HEK293 (cell line): ENCODE results near the gene HSD17B12.
A peak's percentile ranks its signal among the peaks of the same experiment; 100 is the strongest.

Experiments used
- BCL11B ChIP-seq: fragments of 450-650 bp; formaldehyde crosslinking; IDR thresholded peaks from 2 replicates; pipeline ENCODE4 v1.5.1; 2016; ENCODE audit warnings: low read depth, missing biosample characterization, missing genetic modification characterization
- GLI2 ChIP-seq: fragments of 450-650 bp; formaldehyde crosslinking; IDR thresholded peaks from 2 replicates; pipeline ENCODE4; 2017; ENCODE audit warnings: missing biosample characterization, missing genetic modification characterization, low read depth, borderline replicate concordance
- GLI4 ChIP-seq: fragments of 450-650 bp; formaldehyde crosslinking; IDR thresholded peaks from 2 replicates; pipeline ENCODE4 v1.5.1; 2016; ENCODE audit warnings: missing biosample characterization, missing genetic modification characterization
- HOXA7 ChIP-seq: sonication (generic); formaldehyde crosslinking; IDR thresholded peaks from 2 replicates; pipeline ENCODE4 v1.8.1; 2022; ENCODE audit warnings: missing genetic modification reagents, borderline replicate concordance
- HOXD13 ChIP-seq: sonication (generic); formaldehyde crosslinking; IDR thresholded peaks from 2 replicates; pipeline ENCODE4 v1.8.0; 2022; ENCODE audit warnings: missing genetic modification reagents, borderline replicate concordance
- KLF7 ChIP-seq: fragments of 450-650 bp; formaldehyde crosslinking; IDR thresholded peaks from 2 replicates; pipeline ENCODE4 v1.5.1; 2016; ENCODE audit warnings: missing biosample characterization, missing genetic modification characterization, borderline replicate concordance
- KLF9 ChIP-seq: fragments of 450-650 bp; formaldehyde crosslinking; IDR thresholded peaks from 2 replicates; pipeline ENCODE4 v1.5.1; 2016; ENCODE audit warnings: missing biosample characterization, missing genetic modification characterization, low read depth
- OVOL3 ChIP-seq: fragments of 450-650 bp; formaldehyde crosslinking; IDR thresholded peaks from 2 replicates; pipeline ENCODE4 v1.5.1; 2016; ENCODE audit warnings: missing biosample characterization, missing genetic modification characterization
- PRDM4 ChIP-seq: fragments of 450-650 bp; formaldehyde crosslinking; IDR thresholded peaks from 2 replicates; pipeline ENCODE4 v1.5.1; 2017; ENCODE audit warnings: missing biosample characterization, missing genetic modification characterization
- PRDM6 ChIP-seq: fragments of 450-650 bp; formaldehyde crosslinking; IDR thresholded peaks from 2 replicates; pipeline ENCODE4 v1.5.1; 2017; ENCODE audit warnings: missing biosample characterization, missing genetic modification characterization
- SCRT1 ChIP-seq: fragments of 450-650 bp; formaldehyde crosslinking; IDR thresholded peaks from 2 replicates; pipeline ENCODE4 v1.5.1; 2016; ENCODE audit warnings: missing biosample characterization, missing genetic modification characterization, borderline replicate concordance
- SETDB1 ChIP-seq: IDR thresholded peaks from one replicate; pipeline ENCODE4 v1.6.1; 2017; ENCODE audit warnings: mild to moderate bottlenecking, low read length, moderate library complexity, mixed read lengths; ENCODE audit not compliant: insufficient read length
- ZBTB20 ChIP-seq: fragments of 450-650 bp; formaldehyde crosslinking; IDR thresholded peaks from 2 replicates; pipeline ENCODE4 v1.5.1; 2016; ENCODE audit warnings: missing biosample characterization, missing genetic modification characterization
- ZBTB48 ChIP-seq: fragments of 450-650 bp; formaldehyde crosslinking; IDR thresholded peaks from 2 replicates; pipeline ENCODE4 v1.5.1; 2016; ENCODE audit warnings: missing biosample characterization, missing genetic modification characterization
- ZBTB7A ChIP-seq: fragments of 450-650 bp; formaldehyde crosslinking; IDR thresholded peaks from 2 replicates; pipeline ENCODE4 v1.5.1; 2016; ENCODE audit warnings: low read depth, missing biosample characterization, missing genetic modification characterization
- ZBTB8A ChIP-seq: fragments of 450-650 bp; formaldehyde crosslinking; IDR thresholded peaks from 2 replicates; pipeline ENCODE4 v1.5.1; 2016; ENCODE audit warnings: missing biosample characterization, missing genetic modification characterization
- ZEB2 ChIP-seq: fragments of 450-650 bp; formaldehyde crosslinking; IDR thresholded peaks from 2 replicates; pipeline ENCODE4 v1.5.1; 2016; ENCODE audit warnings: missing biosample characterization, missing genetic modification characterization
- ZFP37 ChIP-seq: fragments of 450-650 bp; formaldehyde crosslinking; IDR thresholded peaks from 2 replicates; pipeline ENCODE4 v1.5.1; 2016; ENCODE audit warnings: missing biosample characterization, missing genetic modification characterization
- ZFP41 ChIP-seq: fragments of 450-650 bp; formaldehyde crosslinking; IDR thresholded peaks from 2 replicates; pipeline ENCODE4 v1.5.1; 2016; ENCODE audit warnings: missing biosample characterization, missing genetic modification characterization, borderline replicate concordance
- ZIC2 ChIP-seq: fragments of 450-650 bp; formaldehyde crosslinking; IDR thresholded peaks from 2 replicates; pipeline ENCODE4 v1.5.1; 2016; ENCODE audit warnings: missing biosample characterization, missing genetic modification characterization
- ZNF112 ChIP-seq: fragments of 450-650 bp; formaldehyde crosslinking; IDR thresholded peaks from 2 replicates; pipeline ENCODE4 v1.5.0; 2017; ENCODE audit warnings: missing biosample characterization, missing genetic modification characterization
- ZNF223 ChIP-seq: fragments of 450-650 bp; formaldehyde crosslinking; IDR thresholded peaks from 2 replicates; pipeline ENCODE4 v1.5.1; 2016; ENCODE audit warnings: missing biosample characterization, missing genetic modification characterization
- ZNF488 ChIP-seq: fragments of 450-650 bp; formaldehyde crosslinking; IDR thresholded peaks from 2 replicates; pipeline ENCODE4 v1.5.1; 2016; ENCODE audit warnings: missing biosample characterization, missing genetic modification characterization
- ZNF558 ChIP-seq: fragments of 450-650 bp; formaldehyde crosslinking; IDR thresholded peaks from 2 replicates; pipeline ENCODE4 v1.5.1; 2016; ENCODE audit warnings: missing biosample characterization, missing genetic modification characterization
- ZNF560 ChIP-seq: fragments of 450-650 bp; formaldehyde crosslinking; IDR thresholded peaks from 2 replicates; pipeline ENCODE4 v1.5.1; 2017; ENCODE audit warnings: missing biosample characterization, missing genetic modification characterization, borderline replicate concordance
- ZNF561 ChIP-seq: fragments of 450-650 bp; IDR thresholded peaks from 2 replicates; pipeline ENCODE4 v1.5.1; 2018; ENCODE audit warnings: missing biosample characterization, missing genetic modification characterization, borderline replicate concordance
- ZNF571 ChIP-seq: fragments of 450-650 bp; formaldehyde crosslinking; IDR thresholded peaks from 2 replicates; pipeline ENCODE4 v1.5.0; 2017; ENCODE audit warnings: missing biosample characterization, missing genetic modification characterization
- ZNF585B ChIP-seq: fragments of 450-650 bp; formaldehyde crosslinking; IDR thresholded peaks from 2 replicates; pipeline ENCODE4 v1.5.1; 2016; ENCODE audit warnings: missing biosample characterization, missing genetic modification characterization
- ZNF610 ChIP-seq: fragments of 450-650 bp; formaldehyde crosslinking; IDR thresholded peaks from 2 replicates; pipeline ENCODE4 v1.5.1; 2016; ENCODE audit warnings: missing biosample characterization, missing genetic modification characterization, borderline replicate concordance
- ZNF623 ChIP-seq: fragments of 450-650 bp; formaldehyde crosslinking; IDR thresholded peaks from 2 replicates; pipeline ENCODE4 v1.5.1; 2016; ENCODE audit warnings: missing biosample characterization, missing genetic modification characterization
- ZNF660 ChIP-seq: fragments of 450-650 bp; IDR thresholded peaks from 2 replicates; pipeline ENCODE4 v1.5.1; 2018; ENCODE audit warnings: missing biosample characterization, mild to moderate bottlenecking, missing genetic modification characterization
- ZNF704 ChIP-seq: fragments of 450-650 bp; formaldehyde crosslinking; IDR thresholded peaks from 2 replicates; pipeline ENCODE4 v1.5.1; 2016; ENCODE audit warnings: missing biosample characterization, missing genetic modification characterization
- ZNF777 ChIP-seq: fragments of 450-650 bp; formaldehyde crosslinking; IDR thresholded peaks from 2 replicates; pipeline ENCODE4 v1.5.1; 2017; ENCODE audit warnings: missing biosample characterization, missing genetic modification characterization, borderline replicate concordance
- ZSCAN23 ChIP-seq: fragments of 450-650 bp; formaldehyde crosslinking; IDR thresholded peaks from 2 replicates; pipeline ENCODE4 v1.5.1; 2016; ENCODE audit warnings: missing biosample characterization, missing genetic modification characterization

The HSD17B12 gene

GRCh38 chr11:43880640-43881159 lies 200.2 kb downstream of the HSD17B12 start, which contains the start of gene ALKBH3 (continued):
- TF ChIP-seq ZNF561 (tag by site-specific recombination) (peak; percentile 32; the same call in 1 of the 2 replicates), ZBTB8A (tag by site-specific recombination) (peak; percentile 70), ZNF704 (tag by site-specific recombination) (no peak), ZNF560 (tag by site-specific recombination) (no peak), ZEB2 (peak; percentile 59; the same call in 1 of the 2 replicates), ZNF488 (no peak), ZBTB48 (tag by site-specific recombination) (peak; percentile 83), ZBTB7A (0 out of 2 replicates have a peak, but pooled peaks have one; percentile 55), OVOL3 (tag by site-specific recombination) (peak; percentile 67; the same call in 1 of the 2 replicates), ZBTB20 (tag by site-specific recombination) (peak; percentile 67; the same call in 1 of the 2 replicates), KLF7 (tag by site-specific recombination) (peak; percentile 68; the same call in 1 of the 2 replicates), ZNF558 (tag by site-specific recombination) (no peak; the same call in 1 of the 2 replicates), ZNF660 (tag by site-specific recombination) (peak; percentile 94), ZIC2 (no peak), BCL11B (no peak), GLI2 (tag by site-specific recombination) (no peak), GLI4 (tag by site-specific recombination) (peak; percentile 96), HOXA7 (CRISPR knock-in tag) (no peak), ZNF585B (tag by site-specific recombination) (no peak), ZNF223 (tag by site-specific recombination) (no peak), SCRT1 (tag by site-specific recombination) (no peak), HOXD13 (CRISPR knock-in tag) (peak; percentile 80; the same call in 1 of the 2 replicates), ZFP37 (tag by site-specific recombination) (peak; percentile 92), ZSCAN23 (tag by site-specific recombination) (no peak; the same call in 1 of the 2 replicates), ZNF610 (tag by site-specific recombination) (peak; percentile 59; the same call in 1 of the 2 replicates), KLF9 (no peak), SETDB1 (peak; percentile 97), ZNF112 (no peak), ZNF777 (tag by site-specific recombination) (0 out of 2 replicates have a peak, but pooled peaks have one; percentile 65), PRDM6 (tag by site-specific recombination) (no peak), PRDM4 (tag by site-specific recombination) (no peak), ZNF623 (tag by site-specific recombination) (no peak), ZFP41 (tag by site-specific recombination) (peak; percentile 73; the same call in 1 of the 2 replicates), ZNF571 (tag by site-specific recombination) (no peak)
